Activated CD4-positive, alpha-beta T cell treated with anti-CD3 and anti-CD28 coated beads, Interleukin-2, amount 10 ng/mL, durations not matched to agents 24 days and 14 days (primary cell): ENCODE results near the gene LTBP1. TPM values are rescaled to one million over a fixed set of nuclear protein-coding genes. Genes with fewer than 3 reads are reported as not detected.
"Not testable (repeated sequence)": the region's sequence is repeated elsewhere in the genome, so short reads cannot be mapped to it uniquely, and the experiment has no call there.

Experiments
- DNase-seq: peaks from one replicate; pipeline ENCODE4 v3.0.0; 2022
- H3K27ac Mint-ChIP-seq: one replicate; pipeline ENCODE4 v1.8.0; 2022; ENCODE audit warnings: mild to moderate bottlenecking, mixed read lengths
- H3K27me3 Mint-ChIP-seq: one replicate; pipeline ENCODE4 v1.8.0; 2022; ENCODE audit warnings: mixed read lengths
- H3K36me3 Mint-ChIP-seq: one replicate; pipeline ENCODE4 v1.8.0; 2022; ENCODE audit warnings: low read depth, mild to moderate bottlenecking, mixed read lengths
- H3K4me1 Mint-ChIP-seq: one replicate; pipeline ENCODE4 v1.8.0; 2021; ENCODE audit warnings: mixed read lengths
- H3K4me3 Mint-ChIP-seq: one replicate; pipeline ENCODE4 v1.8.0; 2022; ENCODE audit warnings: mild to moderate bottlenecking, moderate library complexity, mixed read lengths
- H3K9me3 Mint-ChIP-seq: one replicate; pipeline ENCODE4 v1.8.0; 2021; ENCODE audit warnings: mixed read lengths
- intact Hi-C: fragments of 100-400 bp; cut with micrococcal nuclease; formaldehyde crosslinking; loops from one replicate; pipeline ENCODE4 v1.15.1; 2023
- total RNA-seq: library from RNA; stranded (reverse); gene quantifications from 2 replicates; pipeline ENCODE4 v1.2.3, GENCODE V29; 2022

LTBP1 gene
- total RNA-seq, 1 donor from 2014 or later, result 0.21 TPM

GRCh38 chr2:32921486-32921885, 25.3 kb upstream of the LTBP1 start:
- not testable (repeated sequence) for DNase-seq, H3K27ac Mint-ChIP-seq

GRCh38 chr2:32922501-32922900, 24.3 kb upstream of the LTBP1 start:
- Mint-ChIP-seq H3K4me3 (no peak overlapping the region), H3K27me3 (peaks cover 4% of the 10 kb centered on the region), H3K27ac (no peak overlapping the region), H3K4me1 (no peaks in the 10 kb centered on the region), H3K9me3 (no peaks in the 10 kb centered on the region), H3K36me3 (no peaks in the 10 kb centered on the region)
- intact Hi-C loops, result no loop called here
- no peak for DNase-seq

More at GRCh38 chr2:32921486-32921885, 25.3 kb upstream of the LTBP1 start:
- H3K9me3 Mint-ChIP-seq, H3K4me3 Mint-ChIP-seq, intact Hi-C loops, H3K4me1 Mint-ChIP-seq, H3K36me3 Mint-ChIP-seq, H3K27me3 Mint-ChIP-seq: not testable (repeated sequence)

GRCh38 chr2:32923109-32923508, 23.6 kb upstream of the LTBP1 start:
- Mint-ChIP-seq H3K27ac (no peak overlapping the region), H3K27me3 (peaks cover 8% of the 10 kb centered on the region), H3K9me3 (no peaks in the 10 kb centered on the region), H3K36me3 (no peaks in the 10 kb centered on the region), H3K4me1 (no peaks in the 10 kb centered on the region), H3K4me3 (no peak overlapping the region)
- DNase-seq, result no peak
- intact Hi-C loops, result no loop called here

GRCh38 chr2:32925283-32925815, 21.4 kb upstream of the LTBP1 start:
- peaks cover 10% of the 10 kb centered on the region for H3K27me3 Mint-ChIP-seq
- no peak overlapping the region for H3K27ac Mint-ChIP-seq
- H3K9me3 Mint-ChIP-seq, result no peaks in the 10 kb centered on the region
- intact Hi-C loops, result no loop called here
- peaks cover 3% of the 10 kb centered on the region for H3K4me1 Mint-ChIP-seq
- no peak overlapping the region for H3K4me3 Mint-ChIP-seq
- no peaks in the 10 kb centered on the region for H3K36me3 Mint-ChIP-seq
- DNase-seq, result no peak

- peaks cover 3% of the 10 kb centered on the region for H3K4me1 Mint-ChIP-seq
- H3K27ac Mint-ChIP-seq, result no peak overlapping the region
- no peak overlapping the region for H3K4me3 Mint-ChIP-seq
- peaks cover 10% of the 10 kb centered on the region for H3K27me3 Mint-ChIP-seq
- no peak for DNase-seq
- intact Hi-C loops, result no loop called here
- H3K36me3 Mint-ChIP-seq, result no peaks in the 10 kb centered on the region
- H3K9me3 Mint-ChIP-seq, result no peaks in the 10 kb centered on the region
These were observed 20.6 kb upstream of the LTBP1 start for GRCh38 chr2:32925976-32926707.

- DNase-seq, result no peak
- intact Hi-C loops, result no loop called here
- H3K36me3 Mint-ChIP-seq, result no peaks in the 10 kb centered on the region
- H3K27me3 Mint-ChIP-seq, result peaks cover 12% of the 10 kb centered on the region
- peaks cover 3% of the 10 kb centered on the region for H3K4me1 Mint-ChIP-seq
- no peaks in the 10 kb centered on the region for H3K9me3 Mint-ChIP-seq
- H3K4me3 Mint-ChIP-seq, result no peak overlapping the region
- no peak overlapping the region for H3K27ac Mint-ChIP-seq
These were observed 20.1 kb upstream of the LTBP1 start for GRCh38 chr2:32926708-32927084.

- intact Hi-C loops, result no loop called here
- Mint-ChIP-seq H3K36me3 (no peaks in the 10 kb centered on the region), H3K27me3 (peaks cover 17% of the 10 kb centered on the region), H3K9me3 (no peaks in the 10 kb centered on the region), H3K27ac (no peak overlapping the region), H3K4me1 (peaks cover 3% of the 10 kb centered on the region), H3K4me3 (no peak overlapping the region)
- no peak for DNase-seq
These were observed 16.3 kb upstream of the LTBP1 start for GRCh38 chr2:32930436-32930835.

- no peaks in the 10 kb centered on the region for H3K9me3 Mint-ChIP-seq
- H3K4me1 Mint-ChIP-seq, result peaks cover 3% of the 10 kb centered on the region
- no peak for DNase-seq
- no peaks in the 10 kb centered on the region for H3K36me3 Mint-ChIP-seq
- no peak overlapping the region for H3K4me3 Mint-ChIP-seq
- intact Hi-C loops, result no loop called here
- H3K27ac Mint-ChIP-seq, result no peak overlapping the region
- H3K27me3 Mint-ChIP-seq, result peaks cover 21% of the 10 kb centered on the region
These were observed 15.2 kb upstream of the LTBP1 start for GRCh38 chr2:32931519-32931918.

- Mint-ChIP-seq H3K9me3 (no peaks in the 10 kb centered on the region), H3K4me1 (peaks cover 3% of the 10 kb centered on the region), H3K27ac (no peak overlapping the region), H3K36me3 (no peaks in the 10 kb centered on the region), H3K27me3 (peaks cover 24% of the 10 kb centered on the region), H3K4me3 (no peak overlapping the region)
- no peak for DNase-seq
- intact Hi-C loops, result no loop called here
These were observed 14.6 kb upstream of the LTBP1 start for GRCh38 chr2:32931945-32932709.

- no peaks in the 10 kb centered on the region for H3K9me3 Mint-ChIP-seq
- H3K27me3 Mint-ChIP-seq, result peaks cover 22% of the 10 kb centered on the region
- no peak overlapping the region for H3K4me3 Mint-ChIP-seq
- no peaks in the 10 kb centered on the region for H3K36me3 Mint-ChIP-seq
- intact Hi-C loops, result no loop called here
- H3K4me1 Mint-ChIP-seq, result peaks cover 3% of the 10 kb centered on the region
- DNase-seq, result no peak
- no peak overlapping the region for H3K27ac Mint-ChIP-seq
These were observed 13.7 kb upstream of the LTBP1 start for GRCh38 chr2:32932825-32933755.

GRCh38 chr2:32933756-32934095, 13.0 kb upstream of the LTBP1 start:
- peaks cover 21% of the 10 kb centered on the region for H3K27me3 Mint-ChIP-seq
- no peak overlapping the region for H3K4me3 Mint-ChIP-seq
- intact Hi-C loops, result no loop called here
- peaks cover 3% of the 10 kb centered on the region for H3K4me1 Mint-ChIP-seq
- DNase-seq, result no peak
- H3K9me3 Mint-ChIP-seq, result no peaks in the 10 kb centered on the region
- no peaks in the 10 kb centered on the region for H3K36me3 Mint-ChIP-seq
- no peak overlapping the region for H3K27ac Mint-ChIP-seq

- intact Hi-C loops, result no loop called here
- no peak for DNase-seq
- H3K27ac Mint-ChIP-seq, result no peak overlapping the region
- H3K9me3 Mint-ChIP-seq, result no peaks in the 10 kb centered on the region
- H3K4me3 Mint-ChIP-seq, result no peak overlapping the region
- no peaks in the 10 kb centered on the region for H3K36me3 Mint-ChIP-seq
- peaks cover 18% of the 10 kb centered on the region for H3K27me3 Mint-ChIP-seq
- no peaks in the 10 kb centered on the region for H3K4me1 Mint-ChIP-seq
These were observed 8.9 kb upstream of the LTBP1 start for GRCh38 chr2:32937602-32938448.

- intact Hi-C loops, result no loop called here
- Mint-ChIP-seq H3K27ac (no peak overlapping the region), H3K9me3 (no peaks in the 10 kb centered on the region), H3K4me1 (no peaks in the 10 kb centered on the region), H3K36me3 (no peaks in the 10 kb centered on the region), H3K4me3 (no peak overlapping the region), H3K27me3 (peaks cover 15% of the 10 kb centered on the region)
- no peak for DNase-seq
These were observed 7.8 kb upstream of the LTBP1 start for GRCh38 chr2:32938934-32939333.
